CD4-positive, alpha-beta T cell (primary cell): ENCODE data around the gene BICD1. TPM values are rescaled to one million over a fixed set of nuclear protein-coding genes. Genes with fewer than 3 reads are reported as not detected.

Experiments used
- ATAC-seq: fragments of 200-7000 bp; cut with Tn5 transposase; one replicate; pipeline ENCODE4 v1.10.0; 2022; ENCODE audit warnings: mild to moderate bottlenecking; ENCODE audit not compliant: poor library complexity
- CTCF ChIA-PET: fragments of 350-600 bp; sonication (Branson Sonifier 250); formaldehyde crosslinking; loops from one replicate; lab custom pipeline; 2021; ENCODE audit warnings: antibody characterized with exemption, inconsistent platforms; lab: Charles Lee
- POLR2A ChIA-PET: fragments of 350-600 bp; sonication (Branson Sonifier 250); formaldehyde crosslinking; loops from one replicate; lab custom pipeline; 2021; ENCODE audit warnings: antibody characterized with exemption, inconsistent platforms; lab: Charles Lee
- DNase-seq, 14 experiments: peaks; one replicate each; pipeline ENCODE4 v3.0.0-alpha.2; 2013 to 2020; ENCODE audit warnings: mixed read lengths in 2 of 14
- H3K27ac ChIP-seq, 2 donors: one replicate each; pipeline versions ENCODE4 v1.5.1 to v1.7.0; 2013; ENCODE audit warnings: low read length in 2 of 2, low read depth in 1 of 2, mild to moderate bottlenecking in 1 of 2
- H3K27me3 ChIP-seq, 2 experiments: 1 replicate in 1 of 2; 2 replicates in 1 of 2; pipeline versions ENCODE4 v1.6.1 to v1.7.0; 2013; ENCODE audit warnings: low read length in 2 of 2, control low read depth in 1 of 2, mild to moderate bottlenecking in 1 of 2, moderate library complexity in 1 of 2; ENCODE audit not compliant: insufficient read depth in 2 of 2, control insufficient read depth in 1 of 2
- H3K36me3 ChIP-seq: one replicate; pipeline ENCODE4 v1.6.1; 2013; ENCODE audit warnings: low read length, control low read depth; ENCODE audit not compliant: insufficient read depth
- H3K4me1 ChIP-seq: one replicate; pipeline ENCODE4 v1.6.1; 2013; ENCODE audit warnings: low read length, control low read depth; ENCODE audit not compliant: insufficient read depth
- H3K4me3 ChIP-seq: one replicate; pipeline ENCODE4 v1.5.1; 2013; ENCODE audit warnings: mild to moderate bottlenecking, low read length, moderate library complexity
- H3K9me3 ChIP-seq, 2 experiments: 1 replicate in 1 of 2; 2 replicates in 1 of 2; pipeline versions ENCODE4 v1.6.1 to v1.7.0; 2013; ENCODE audit warnings: low read length in 2 of 2, mild to moderate bottlenecking in 2 of 2, control low read depth in 1 of 2, moderate library complexity in 1 of 2; ENCODE audit not compliant: control insufficient read depth in 1 of 2, insufficient read depth in 1 of 2
- H3K27ac Mint-ChIP-seq: one replicate; pipeline ENCODE4 v1.8.0; 2020; ENCODE audit warnings: mixed read lengths
- H3K27me3 Mint-ChIP-seq: one replicate; pipeline ENCODE4 v1.8.0; 2021; ENCODE audit warnings: mixed read lengths
- H3K36me3 Mint-ChIP-seq: one replicate; pipeline ENCODE4 v1.8.0; 2021; ENCODE audit warnings: low read depth, mixed read lengths
- H3K4me1 Mint-ChIP-seq: one replicate; pipeline ENCODE4 v1.8.0; 2021; ENCODE audit warnings: low read depth, mixed read lengths
- H3K4me3 Mint-ChIP-seq: one replicate; pipeline ENCODE4 v1.8.0; 2020; ENCODE audit warnings: mild to moderate bottlenecking, mixed read lengths
- H3K9me3 Mint-ChIP-seq: one replicate; pipeline ENCODE4 v1.8.0; 2020; ENCODE audit warnings: mixed read lengths
- intact Hi-C, 2 experiments: fragments of 100-400 bp; cut with DNase I in 1 of 2; cut with micrococcal nuclease in 1 of 2; formaldehyde crosslinking; loops; one replicate each; pipeline versions ENCODE4 v1.15.1 to v1.9.0; 2023 to 2025; cut with DNase I, micrococcal nuclease
- total RNA-seq, 174 experiments: library from RNA in 2 of 174; stranded (reverse) in 2 of 174; gene quantifications; one replicate each; pipeline ENCODE4 v1.2.3 and lab custom pipeline; 2021 to 2026
- TF ChIP-seq, protein P1 (sequence below): fragments of 200-600 bp; IDR thresholded peaks from one replicate; pipeline ENCODE4 v1.8.0; 2022; ENCODE audit warnings: antibody characterized with exemption, mild to moderate bottlenecking

BICD1 gene
- total RNA-seq, 2 experiments from 2014 or later: 13.5 to 14.3 TPM

DNA sequence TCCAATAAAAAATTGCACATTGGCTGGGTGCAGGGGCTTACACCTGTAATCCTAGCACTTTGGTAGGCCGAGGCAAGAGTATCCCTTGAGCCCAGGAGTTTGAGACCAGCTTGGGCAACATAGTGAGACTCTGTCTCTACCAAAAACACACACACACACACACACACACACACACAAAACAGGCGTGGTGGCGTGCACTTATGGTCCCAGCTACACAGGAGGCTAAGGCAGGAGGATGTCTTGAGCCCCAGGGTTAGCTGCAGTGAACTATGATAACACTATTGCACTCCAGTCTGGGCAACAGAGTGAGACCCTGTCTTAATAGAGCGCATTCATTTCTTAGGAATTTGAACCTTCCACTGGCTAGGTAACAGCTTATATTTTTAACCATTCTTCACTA is 42.9 kb upstream of the BICD1 start:
- ATAC-seq: no peak
- no peak overlapping the region for H3K27ac ChIP-seq
- no peaks in the 10 kb centered on the region for H3K27me3 Mint-ChIP-seq

DNA sequence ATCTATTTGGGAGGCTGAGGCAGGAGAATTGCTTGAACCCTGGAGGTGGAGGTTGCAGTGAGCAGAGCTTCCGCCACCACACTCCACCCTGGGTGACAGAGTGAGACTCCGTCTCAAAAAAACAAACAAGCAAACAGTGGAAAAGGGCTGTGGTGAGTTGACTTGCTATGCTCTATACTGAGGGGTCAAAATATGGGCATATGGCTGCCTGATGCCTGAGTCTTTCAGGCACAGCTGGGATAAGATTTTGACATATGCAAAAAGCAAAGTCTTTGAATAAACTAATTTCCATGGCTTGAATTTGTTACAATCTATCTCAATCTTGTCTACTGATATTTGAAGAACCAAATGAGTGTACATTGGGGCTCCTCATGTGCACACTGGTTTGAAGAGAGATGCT is 40.4 kb upstream of the BICD1 start:
- H3K36me3 ChIP-seq: no peaks in the 10 kb centered on the region
- ATAC-seq (no peak), DNase-seq (no peak)
- no peaks in the 10 kb centered on the region for H3K27me3 Mint-ChIP-seq
- no peaks in the 10 kb centered on the region for H3K9me3 Mint-ChIP-seq
- no peak overlapping the region for H3K4me3 Mint-ChIP-seq
- intact Hi-C loops: no loop called here
- ChIA-PET POLR2A (no interaction called here), CTCF (no interaction called here)
- no peaks in the 10 kb centered on the region for H3K9me3 ChIP-seq
- no peak overlapping the region for H3K27ac ChIP-seq
- TF ChIP-seq, protein P1, sequence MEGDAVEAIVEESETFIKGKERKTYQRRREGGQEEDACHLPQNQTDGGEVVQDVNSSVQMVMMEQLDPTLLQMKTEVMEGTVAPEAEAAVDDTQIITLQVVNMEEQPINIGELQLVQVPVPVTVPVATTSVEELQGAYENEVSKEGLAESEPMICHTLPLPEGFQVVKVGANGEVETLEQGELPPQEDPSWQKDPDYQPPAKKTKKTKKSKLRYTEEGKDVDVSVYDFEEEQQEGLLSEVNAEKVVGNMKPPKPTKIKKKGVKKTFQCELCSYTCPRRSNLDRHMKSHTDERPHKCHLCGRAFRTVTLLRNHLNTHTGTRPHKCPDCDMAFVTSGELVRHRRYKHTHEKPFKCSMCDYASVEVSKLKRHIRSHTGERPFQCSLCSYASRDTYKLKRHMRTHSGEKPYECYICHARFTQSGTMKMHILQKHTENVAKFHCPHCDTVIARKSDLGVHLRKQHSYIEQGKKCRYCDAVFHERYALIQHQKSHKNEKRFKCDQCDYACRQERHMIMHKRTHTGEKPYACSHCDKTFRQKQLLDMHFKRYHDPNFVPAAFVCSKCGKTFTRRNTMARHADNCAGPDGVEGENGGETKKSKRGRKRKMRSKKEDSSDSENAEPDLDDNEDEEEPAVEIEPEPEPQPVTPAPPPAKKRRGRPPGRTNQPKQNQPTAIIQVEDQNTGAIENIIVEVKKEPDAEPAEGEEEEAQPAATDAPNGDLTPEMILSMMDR: no peak
- H3K4me1 ChIP-seq: no peaks in the 10 kb centered on the region
- H3K36me3 Mint-ChIP-seq: no peaks in the 10 kb centered on the region
- no peaks in the 10 kb centered on the region for H3K27me3 ChIP-seq
- H3K27ac Mint-ChIP-seq: no peak overlapping the region
- no peak overlapping the region for H3K4me3 ChIP-seq
- no peaks in the 10 kb centered on the region for H3K4me1 Mint-ChIP-seq

More for the DNA sequence above, 42.9 kb upstream of the BICD1 start:
- Mint-ChIP-seq H3K9me3 (no peaks in the 10 kb centered on the region), H3K4me3 (no peak overlapping the region), H3K36me3 (no peaks in the 10 kb centered on the region), H3K27ac (no peak overlapping the region), H3K4me1 (peaks cover 15% of the 10 kb centered on the region)
- TF ChIP-seq, protein P1: no peak
- intact Hi-C loops: loop anchor here (5.0 kb wide), 2 partner anchors 96 to 411 kb away; no protein-coding TSS in a partner anchor
- no peaks in the 10 kb centered on the region for H3K27me3 ChIP-seq
- ChIA-PET CTCF (interaction anchor here (0.7 kb wide), 1 partner anchor 412 kb away, joined by 3 read pairs; no protein-coding TSS in a partner anchor), POLR2A (no interaction called here)
- no peaks in the 10 kb centered on the region for H3K9me3 ChIP-seq
- no peak for DNase-seq
- H3K4me3 ChIP-seq: no peak overlapping the region
- no peaks in the 10 kb centered on the region for H3K36me3 ChIP-seq
- peaks cover 8% of the 10 kb centered on the region for H3K4me1 ChIP-seq

DNA sequence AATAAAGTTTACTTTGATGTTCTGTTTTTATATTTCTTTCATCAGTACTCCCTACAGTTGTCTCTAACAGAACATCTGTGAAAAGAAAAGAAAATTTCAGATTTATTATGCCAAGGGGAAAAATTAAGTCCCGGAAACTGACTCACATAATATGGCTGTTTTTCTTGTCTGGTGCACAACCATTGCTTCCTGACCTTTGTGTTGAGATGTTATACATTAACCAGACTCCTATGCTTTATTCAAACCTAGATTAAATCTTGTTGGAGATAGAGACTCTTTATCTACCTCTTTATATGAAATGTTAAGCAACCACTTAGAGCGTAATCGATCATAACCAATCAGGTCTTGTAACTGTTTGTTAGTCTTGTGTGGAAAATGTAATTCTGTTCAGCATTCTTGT is 37.6 kb upstream of the BICD1 start:
- ChIA-PET POLR2A (no interaction called here), CTCF (interaction anchor here (1.7 kb wide), 1 partner anchor 9 kb away, joined by 7 read pairs; no protein-coding TSS in a partner anchor)
- TF ChIP-seq, protein P1: no peak

More for the DNA sequence above, 37.6 kb upstream of the BICD1 start:
- intact Hi-C loops: no loop called here
- no peaks in the 10 kb centered on the region for H3K27me3 ChIP-seq
- no peak overlapping the region for H3K27ac ChIP-seq
- ATAC-seq (no peak), DNase-seq (no peak)
- H3K36me3 ChIP-seq: no peaks in the 10 kb centered on the region
- Mint-ChIP-seq H3K27me3 (no peaks in the 10 kb centered on the region), H3K9me3 (no peaks in the 10 kb centered on the region), H3K4me3 (no peak overlapping the region), H3K36me3 (no peaks in the 10 kb centered on the region), H3K4me1 (no peaks in the 10 kb centered on the region), H3K27ac (no peak overlapping the region)
- no peak overlapping the region for H3K4me3 ChIP-seq
- peaks cover 0 to 2% of the 10 kb centered on the region in 2 experiments for H3K9me3 ChIP-seq
- no peaks in the 10 kb centered on the region for H3K4me1 ChIP-seq
